Karpas-422 (cell line): ENCODE data around the gene SMYD1. TPM values are rescaled to one million over a fixed set of nuclear protein-coding genes. Genes with fewer than 3 reads are reported as not detected.

Experiments used
- DNase-seq: peaks from one replicate; pipeline ENCODE4 v3.0.0-alpha.2; 2015
- H2AFZ ChIP-seq: fragments of 200-600 bp; sonication (generic); 2 replicates; pipeline ENCODE4 v1.6.1; 2014; ENCODE audit warnings: antibody characterized with exemption, low read length, mixed read lengths
- H3K27ac ChIP-seq: fragments of 200-600 bp; sonication (generic); 2 replicates; pipeline ENCODE4 v1.5.1; 2014; ENCODE audit warnings: mild to moderate bottlenecking, low read length, moderate library complexity
- H3K27me3 ChIP-seq: fragments of 200-600 bp; sonication (generic); 2 replicates; pipeline ENCODE4 v1.6.1; 2014; ENCODE audit warnings: low read length, mixed read lengths
- H3K36me3 ChIP-seq: fragments of 200-600 bp; sonication (generic); 2 replicates; pipeline ENCODE4 v1.6.1; 2014; ENCODE audit warnings: low read length, mixed read lengths; ENCODE audit not compliant: insufficient read depth
- H3K4me1 ChIP-seq: fragments of 200-600 bp; sonication (generic); 2 replicates; pipeline ENCODE4 v1.6.1; 2014; ENCODE audit warnings: mild to moderate bottlenecking, low read length, mixed read lengths
- H3K4me2 ChIP-seq: fragments of 200-600 bp; sonication (generic); 2 replicates; pipeline ENCODE4 v1.6.1; 2014; ENCODE audit warnings: low read length, low read depth, mild to moderate bottlenecking; ENCODE audit not compliant: poor library complexity, severe bottlenecking
- H3K4me3 ChIP-seq: fragments of 200-600 bp; sonication (generic); 2 replicates; pipeline ENCODE4 v1.5.1; 2014; ENCODE audit warnings: mild to moderate bottlenecking, antibody characterized with exemption, low read length, mixed read lengths
- H3K79me2 ChIP-seq: fragments of 200-600 bp; sonication (generic); 2 replicates; pipeline ENCODE4 v1.6.1; 2014; ENCODE audit warnings: mild to moderate bottlenecking, low read length, mixed read lengths
- H3K9ac ChIP-seq: fragments of 200-600 bp; sonication (generic); 2 replicates; pipeline ENCODE4 v1.6.0; 2014; ENCODE audit warnings: low read length
- H3K9me2 ChIP-seq: fragments of 200-600 bp; sonication (generic), shearing (Covaris generic); replicated peaks from 2 replicates; pipeline ENCODE4 v1.6.0; 2014; ENCODE audit warnings: mild to moderate bottlenecking, low read length, moderate library complexity; ENCODE audit not compliant: insufficient read depth
- H3K9me3 ChIP-seq: fragments of 300-700, 200-600 bp; sonication (generic); 2 replicates; pipeline ENCODE4 v1.6.1; 2014; ENCODE audit warnings: low read length, mixed read lengths
- H4K20me1 ChIP-seq: fragments of 200-600 bp; sonication (generic); 2 replicates; pipeline ENCODE4 v1.6.1; 2014; ENCODE audit warnings: mild to moderate bottlenecking, antibody characterized with exemption, low read length, low read depth; ENCODE audit not compliant: insufficient read depth
- total RNA-seq: library from RNA; depleted of rRNA; stranded (reverse); fragments of >200 nt; shearing (Covaris generic); gene quantifications from 2 replicates; pipeline ENCODE4 v1.2.3, GENCODE V29; 2014; ENCODE audit warnings: low replicate concordance

SMYD1 gene
- total RNA-seq, 1 experiment from 2014 or later, result not detected

DNA sequence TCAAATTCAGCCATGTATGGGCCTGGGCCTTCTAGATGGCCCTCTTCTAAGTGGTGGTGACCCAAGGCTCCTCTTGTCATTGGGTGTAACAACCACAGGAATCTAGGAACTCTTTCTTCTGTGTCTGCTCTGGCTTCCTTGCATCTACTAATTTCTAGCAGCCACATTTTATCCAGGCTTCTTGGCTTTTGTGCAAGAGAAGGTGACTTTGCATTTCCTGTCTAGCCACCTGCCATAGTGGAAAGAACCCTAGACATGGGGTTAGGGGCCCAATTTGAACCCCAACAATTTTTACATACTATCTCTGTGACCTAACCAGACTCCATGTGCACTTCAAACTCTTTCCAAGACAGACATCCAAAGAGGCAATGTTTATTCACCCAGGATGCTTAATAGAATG lies 25.1 kb downstream of the SMYD1 start:
- Histone ChIP-seq H3K79me2 (no peaks in the 10 kb centered on the region), H3K9me2 (no peaks in the 10 kb centered on the region), H3K4me1 (no peaks in the 10 kb centered on the region), H3K36me3 (no peaks in the 10 kb centered on the region), H3K9me3 (no peaks in the 10 kb centered on the region), H4K20me1 (no peaks in the 10 kb centered on the region), H3K9ac (no peak overlapping the region), H2AFZ (no peak overlapping the region), H3K27ac (no peak overlapping the region), H3K27me3 (no peaks in the 10 kb centered on the region), H3K4me3 (no peak overlapping the region), H3K4me2 (no peak overlapping the region)
- no peak for DNase-seq

DNA sequence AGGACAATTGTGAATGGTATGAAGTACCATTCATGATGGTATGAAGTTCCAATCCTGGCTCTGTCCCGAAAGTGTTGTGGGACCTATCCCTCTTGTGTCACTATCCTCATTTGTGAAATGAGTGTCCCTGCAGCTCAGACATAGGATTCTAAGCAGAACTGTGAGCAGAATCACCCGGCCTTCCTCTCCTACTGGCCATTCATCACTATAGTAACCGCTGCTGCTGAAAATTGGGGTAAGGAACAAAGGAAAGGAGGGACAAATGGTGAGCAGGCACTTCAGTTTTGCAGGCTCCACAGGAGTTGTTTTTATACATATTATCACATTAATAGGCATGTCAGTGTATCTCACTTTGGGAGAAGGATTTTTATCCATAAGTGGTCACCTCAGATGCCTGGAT lies 27.4 kb downstream of the SMYD1 start:
- no peaks in the 10 kb centered on the region for H4K20me1 ChIP-seq
- no peak overlapping the region for H3K4me2 ChIP-seq
- H3K9me2 ChIP-seq, result no peaks in the 10 kb centered on the region
- no peaks in the 10 kb centered on the region for H3K36me3 ChIP-seq
- H2AFZ ChIP-seq, result no peak overlapping the region
- H3K9ac ChIP-seq, result no peak overlapping the region
- no peak overlapping the region for H3K4me3 ChIP-seq
- no peaks in the 10 kb centered on the region for H3K4me1 ChIP-seq
- no peak overlapping the region for H3K27ac ChIP-seq
- no peaks in the 10 kb centered on the region for H3K79me2 ChIP-seq
- no peaks in the 10 kb centered on the region for H3K9me3 ChIP-seq
- no peaks in the 10 kb centered on the region for H3K27me3 ChIP-seq
- no peak for DNase-seq

DNA sequence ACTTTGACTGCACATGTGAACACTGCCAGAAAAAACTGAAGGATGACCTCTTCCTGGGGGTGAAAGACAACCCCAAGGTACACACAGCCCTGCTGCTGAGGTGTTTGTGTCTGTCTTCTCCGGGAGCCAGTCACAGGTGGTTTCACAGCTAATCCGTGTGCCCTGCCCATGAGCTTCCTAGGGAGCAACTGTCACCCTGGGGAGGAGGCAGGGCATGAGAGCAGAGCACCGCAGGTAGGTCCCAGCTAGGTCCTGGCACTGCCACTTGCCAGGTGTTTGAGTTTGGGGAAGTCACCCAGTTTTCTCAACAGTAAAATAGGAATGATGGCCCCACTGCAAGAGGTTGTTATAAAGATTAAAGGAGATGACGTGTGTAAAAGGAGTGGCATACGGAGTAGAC lies 29.1 kb downstream of the SMYD1 start:
- no peaks in the 10 kb centered on the region for H3K9me2 ChIP-seq
- H3K36me3 ChIP-seq, result no peaks in the 10 kb centered on the region
- H3K9ac ChIP-seq, result no peak overlapping the region
- H3K27ac ChIP-seq, result no peak overlapping the region
- H3K9me3 ChIP-seq, result no peaks in the 10 kb centered on the region
- H4K20me1 ChIP-seq, result no peaks in the 10 kb centered on the region
- no peaks in the 10 kb centered on the region for H3K4me1 ChIP-seq
- no peak overlapping the region for H3K4me3 ChIP-seq
- no peak for DNase-seq
- H3K4me2 ChIP-seq, result no peak overlapping the region
- no peak overlapping the region for H2AFZ ChIP-seq
- no peaks in the 10 kb centered on the region for H3K27me3 ChIP-seq
- H3K79me2 ChIP-seq, result no peaks in the 10 kb centered on the region

DNA sequence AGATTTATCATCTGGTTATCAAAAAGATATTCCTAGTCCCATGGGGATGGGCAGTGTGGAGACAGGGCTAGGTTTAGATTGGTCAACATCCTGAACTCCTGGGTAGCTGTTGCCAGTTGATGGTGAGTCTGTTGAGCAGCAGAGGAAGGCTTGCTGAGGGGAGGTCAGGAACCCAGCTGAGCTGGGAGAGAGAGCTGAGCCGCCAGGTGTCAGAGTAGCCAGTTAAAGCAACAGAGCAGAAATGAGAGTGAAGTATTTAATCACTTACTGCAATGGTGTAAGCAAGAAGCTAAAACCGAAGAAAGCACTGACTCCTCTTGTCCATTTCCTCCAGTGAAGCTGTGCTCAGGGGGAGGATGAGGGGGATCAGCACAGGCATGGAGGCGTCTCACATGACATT lies 29.6 kb downstream of the SMYD1 start:
- Histone ChIP-seq H3K79me2 (no peaks in the 10 kb centered on the region), H3K27ac (no peak overlapping the region), H3K4me1 (no peaks in the 10 kb centered on the region), H3K4me2 (no peak overlapping the region), H3K9ac (no peak overlapping the region), H3K4me3 (no peak overlapping the region), H3K36me3 (no peaks in the 10 kb centered on the region), H3K9me2 (no peaks in the 10 kb centered on the region), H2AFZ (no peak overlapping the region), H3K27me3 (no peaks in the 10 kb centered on the region), H4K20me1 (no peaks in the 10 kb centered on the region), H3K9me3 (no peaks in the 10 kb centered on the region)
- no peak for DNase-seq

DNA sequence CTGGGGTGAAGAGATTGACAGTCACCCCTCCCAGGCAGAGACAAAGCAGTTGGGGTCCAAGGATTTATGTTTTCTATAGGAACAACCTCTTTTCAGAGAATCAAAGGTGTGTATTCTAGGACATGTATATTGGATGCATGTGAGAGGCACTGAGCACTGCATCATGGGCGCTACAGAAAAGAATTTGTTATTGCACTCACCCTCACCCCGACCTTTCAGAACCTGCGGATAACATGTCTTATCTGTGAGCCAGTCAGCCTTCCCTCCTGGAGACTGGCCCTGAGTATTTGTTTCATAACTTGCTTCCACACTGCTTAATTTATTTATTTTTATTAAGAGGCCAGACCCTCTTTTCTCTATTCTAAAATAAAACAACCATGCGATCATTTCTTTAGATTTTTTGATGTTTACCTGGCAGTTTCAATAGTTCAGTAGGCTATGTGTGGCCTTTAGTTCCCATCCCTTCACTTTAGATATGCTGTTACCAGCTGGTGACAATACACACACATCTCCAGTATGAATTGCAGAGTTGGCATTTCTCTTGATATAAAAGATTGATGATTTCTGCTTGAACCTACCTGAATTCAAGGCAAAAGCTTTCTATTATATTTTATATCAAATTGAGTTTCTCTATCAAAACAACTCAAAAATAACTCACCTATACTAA lies 30.4 kb downstream of the SMYD1 start:
- Histone ChIP-seq H3K4me3 (no peak overlapping the region), H3K27me3 (no peaks in the 10 kb centered on the region), H3K4me1 (no peaks in the 10 kb centered on the region), H2AFZ (no peak overlapping the region), H3K27ac (no peak overlapping the region), H3K9me3 (no peaks in the 10 kb centered on the region), H3K79me2 (no peaks in the 10 kb centered on the region), H4K20me1 (no peaks in the 10 kb centered on the region), H3K4me2 (no peak overlapping the region), H3K9me2 (no peaks in the 10 kb centered on the region), H3K9ac (no peak overlapping the region), H3K36me3 (no peaks in the 10 kb centered on the region)
- DNase-seq, result no peak

DNA sequence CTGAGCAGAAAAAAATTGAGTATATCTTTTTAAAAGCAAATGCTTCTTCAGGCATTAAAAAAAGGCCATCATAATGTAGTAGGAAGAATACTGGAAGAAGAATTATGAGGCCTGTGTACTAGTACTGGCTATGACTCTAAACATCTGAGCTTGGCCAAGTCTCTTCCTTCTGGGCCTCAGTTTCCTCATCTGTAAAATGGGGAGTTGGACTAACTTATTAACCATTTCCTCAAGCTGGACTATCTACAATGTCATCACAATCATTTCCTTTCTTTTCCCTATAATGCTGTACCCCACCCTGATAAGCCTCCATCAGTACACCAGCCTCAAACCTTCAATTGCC lies 30.9 kb downstream of the SMYD1 start:
- no peaks in the 10 kb centered on the region for H4K20me1 ChIP-seq
- H3K36me3 ChIP-seq, result no peaks in the 10 kb centered on the region
- DNase-seq, result no peak

DNA sequence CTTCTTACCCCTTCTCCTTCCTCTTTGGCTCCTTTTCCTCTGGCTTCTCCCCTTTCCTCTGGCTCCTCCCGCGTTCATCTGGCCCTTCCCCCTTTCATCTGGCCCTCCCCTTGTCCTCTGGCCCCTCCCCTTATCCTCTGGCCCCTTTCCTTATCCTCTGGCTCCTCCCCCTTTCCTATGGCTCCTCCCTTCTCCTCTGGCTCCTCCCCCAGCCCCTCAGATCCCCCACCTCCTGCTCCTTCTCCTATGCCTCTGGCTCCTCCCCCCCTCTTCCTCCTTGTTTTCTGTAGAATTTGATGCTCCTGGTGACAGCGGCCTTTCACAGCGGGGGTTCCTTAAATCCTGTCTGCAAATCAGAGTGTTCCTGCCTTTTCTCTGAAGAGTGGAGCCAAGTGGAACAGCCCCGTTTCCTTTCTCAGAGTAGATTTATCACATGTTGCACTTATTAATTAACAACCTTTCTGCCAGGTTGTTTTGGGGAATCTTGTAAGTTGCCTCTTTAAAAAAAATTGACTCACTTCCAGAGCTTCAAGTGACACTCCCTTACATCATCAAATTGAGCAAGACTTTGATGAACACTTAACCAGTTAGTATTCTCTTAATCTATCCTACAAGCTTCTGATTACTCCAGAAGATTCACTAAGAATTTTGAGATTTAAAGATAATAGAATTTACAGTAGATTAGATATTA lies 32.3 kb downstream of the SMYD1 start:
- DNase-seq, result no peak
- H3K4me1 ChIP-seq, result no peaks in the 10 kb centered on the region
- H3K9me3 ChIP-seq, result no peaks in the 10 kb centered on the region
- no peak overlapping the region for H3K4me2 ChIP-seq
- H3K27ac ChIP-seq, result no peak overlapping the region
- no peaks in the 10 kb centered on the region for H3K79me2 ChIP-seq
- H2AFZ ChIP-seq, result no peak overlapping the region
- H3K4me3 ChIP-seq, result no peak overlapping the region
- H3K9ac ChIP-seq, result no peak overlapping the region
- no peaks in the 10 kb centered on the region for H3K9me2 ChIP-seq
- H3K27me3 ChIP-seq, result no peaks in the 10 kb centered on the region
- H4K20me1 ChIP-seq, result no peaks in the 10 kb centered on the region
- no peaks in the 10 kb centered on the region for H3K36me3 ChIP-seq

More for the DNA sequence above, 30.9 kb downstream of the SMYD1 start:
- H3K4me3 ChIP-seq, result no peak overlapping the region
- no peaks in the 10 kb centered on the region for H3K4me1 ChIP-seq
- H3K9me3 ChIP-seq, result no peaks in the 10 kb centered on the region
- no peaks in the 10 kb centered on the region for H3K79me2 ChIP-seq
- no peaks in the 10 kb centered on the region for H3K9me2 ChIP-seq
- no peak overlapping the region for H3K4me2 ChIP-seq
- H3K27ac ChIP-seq, result no peak overlapping the region
- H3K9ac ChIP-seq, result no peak overlapping the region
- H3K27me3 ChIP-seq, result no peaks in the 10 kb centered on the region
- no peak overlapping the region for H2AFZ ChIP-seq

DNA sequence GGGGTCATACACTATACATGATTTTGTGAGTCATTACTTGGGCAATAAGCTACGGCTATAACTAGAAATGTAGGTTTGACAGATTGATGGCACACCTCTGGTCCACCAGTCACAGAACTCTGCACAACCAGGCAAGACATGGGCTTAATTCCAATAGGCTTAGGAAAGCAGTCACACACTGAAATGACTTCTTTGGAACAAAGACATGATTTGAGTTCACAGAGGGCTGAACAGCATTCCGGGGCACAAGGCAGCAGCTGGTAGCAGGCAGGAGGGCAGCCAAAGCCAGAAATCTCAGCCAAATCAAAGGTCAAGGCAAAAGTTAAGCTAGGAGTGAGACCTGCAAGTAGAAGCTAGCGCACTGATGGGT lies 32.8 kb downstream of the SMYD1 start:
- H3K27me3 ChIP-seq, result no peaks in the 10 kb centered on the region
- H3K4me3 ChIP-seq, result no peak overlapping the region
- no peaks in the 10 kb centered on the region for H3K9me3 ChIP-seq
- no peak overlapping the region for H3K9ac ChIP-seq
- H3K79me2 ChIP-seq, result no peaks in the 10 kb centered on the region
- no peaks in the 10 kb centered on the region for H3K4me1 ChIP-seq
- no peaks in the 10 kb centered on the region for H3K36me3 ChIP-seq
- H2AFZ ChIP-seq, result no peak overlapping the region
- H4K20me1 ChIP-seq, result no peaks in the 10 kb centered on the region
- H3K9me2 ChIP-seq, result no peaks in the 10 kb centered on the region
- no peak overlapping the region for H3K4me2 ChIP-seq
- no peak for DNase-seq
- no peak overlapping the region for H3K27ac ChIP-seq
